Measurements from ENCODE around the gene ABCA7.
"Not testable (repeated sequence)": the region's sequence is repeated elsewhere in the genome, so short reads cannot be mapped to it uniquely, and the experiment has no call there.

Gene ABCA7

GRCh38 chr19:1016647-1017114 is 23.2 kb upstream of the ABCA7 start:
- DNase-seq (ENCODE audit: low spot score) = peak; percentile 98

GRCh38 chr19:1017115-1017905 is 22.6 kb upstream of the ABCA7 start:
- peak; percentile 42 for DNase-seq (ENCODE audit: low spot score)

GRCh38 chr19:1017906-1018305 is 22.0 kb upstream of the ABCA7 start:
- no peak for DNase-seq (ENCODE audit: low spot score)

- DNase-seq (ENCODE audit: low spot score) = no peak
Measured at GRCh38 chr19:1018393-1018792, 21.5 kb upstream of the ABCA7 start.

DNA sequence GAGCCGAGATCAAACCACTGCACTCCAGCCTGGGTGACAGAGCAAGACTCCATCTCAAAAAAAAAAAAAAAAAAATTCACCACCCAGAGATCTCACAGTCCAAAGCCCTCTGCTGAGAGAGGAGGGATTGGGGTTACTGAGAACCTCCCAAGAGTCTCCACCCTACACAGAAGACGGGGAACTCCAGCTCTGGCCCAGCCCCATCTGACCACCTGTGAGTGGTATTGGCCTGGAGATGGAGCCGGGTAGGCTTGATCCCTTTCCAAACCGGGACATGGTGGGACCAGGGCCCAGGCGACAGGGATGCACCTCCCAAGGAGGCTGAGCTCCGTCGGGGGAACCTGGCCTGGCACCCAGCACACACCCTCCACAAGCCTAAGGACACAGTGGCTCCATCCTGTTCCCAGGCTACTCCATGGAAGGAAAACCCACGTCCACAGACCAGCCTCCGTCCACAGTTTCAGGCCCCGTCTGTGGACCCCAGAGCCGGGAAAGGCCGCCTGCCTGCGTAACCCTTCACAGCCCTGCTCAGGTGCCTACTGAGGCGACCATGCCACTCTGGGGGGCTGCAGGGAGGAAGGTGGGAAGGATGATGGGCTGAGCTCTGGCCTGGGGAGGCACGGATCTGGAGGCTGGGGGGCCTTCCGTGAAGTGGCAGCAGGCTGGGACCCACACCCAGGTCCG is 20.8 kb upstream of the ABCA7 start:
- DNase-seq (ENCODE audit: low spot score) = no peak

- DNase-seq (ENCODE audit: low spot score) = no peak
Measured at GRCh38 chr19:1019616-1019961, 20.3 kb upstream of the ABCA7 start.

- no peak for DNase-seq (ENCODE audit: low spot score)
Measured at GRCh38 chr19:1019980-1020867, 19.7 kb upstream of the ABCA7 start.

- peak; percentile 94 for DNase-seq (ENCODE audit: low spot score)
Measured at GRCh38 chr19:1020868-1021425, 19.0 kb upstream of the ABCA7 start, which contains the start of gene TMEM259. TSS of gene TMEM259 (minus strand) at chr19:1021123. CDS start at chr19:1020996, 127 bp downstream.

GRCh38 chr19:1023883-1024188 is 16.1 kb upstream of the ABCA7 start:
- not testable (repeated sequence) for DNase-seq (ENCODE audit: low spot score)

DNA sequence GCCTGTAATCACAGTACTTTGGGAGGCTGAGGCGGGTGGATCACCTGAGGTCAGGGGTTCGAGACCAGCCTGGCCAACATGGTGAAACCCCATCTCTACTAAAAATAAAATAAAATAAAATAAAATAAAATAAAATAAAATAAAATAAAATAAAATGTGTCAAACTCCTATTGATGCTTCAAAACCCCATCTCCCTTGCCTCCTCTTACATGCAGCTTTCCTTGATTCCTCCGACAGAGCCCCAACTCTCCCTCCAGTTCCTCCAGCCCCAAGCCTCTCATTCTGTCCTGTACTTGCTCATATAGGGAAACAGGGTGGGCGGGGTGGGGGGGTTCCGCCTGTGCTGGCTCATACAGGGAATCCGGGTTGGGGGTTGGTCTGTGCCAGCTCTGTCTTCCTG is 14.8 kb upstream of the ABCA7 start:
- DNase-seq (ENCODE audit: low spot score) = not testable (repeated sequence)

GRCh38 chr19:1025960-1026782 is 13.7 kb upstream of the ABCA7 start, which contains the start of gene CNN2:
TSS of gene CNN2 (plus strand) at chr19:1026608. CDS start at chr19:1026662, 54 bp downstream.
- peak; percentile 72 for DNase-seq (ENCODE audit: low spot score)

DNA sequence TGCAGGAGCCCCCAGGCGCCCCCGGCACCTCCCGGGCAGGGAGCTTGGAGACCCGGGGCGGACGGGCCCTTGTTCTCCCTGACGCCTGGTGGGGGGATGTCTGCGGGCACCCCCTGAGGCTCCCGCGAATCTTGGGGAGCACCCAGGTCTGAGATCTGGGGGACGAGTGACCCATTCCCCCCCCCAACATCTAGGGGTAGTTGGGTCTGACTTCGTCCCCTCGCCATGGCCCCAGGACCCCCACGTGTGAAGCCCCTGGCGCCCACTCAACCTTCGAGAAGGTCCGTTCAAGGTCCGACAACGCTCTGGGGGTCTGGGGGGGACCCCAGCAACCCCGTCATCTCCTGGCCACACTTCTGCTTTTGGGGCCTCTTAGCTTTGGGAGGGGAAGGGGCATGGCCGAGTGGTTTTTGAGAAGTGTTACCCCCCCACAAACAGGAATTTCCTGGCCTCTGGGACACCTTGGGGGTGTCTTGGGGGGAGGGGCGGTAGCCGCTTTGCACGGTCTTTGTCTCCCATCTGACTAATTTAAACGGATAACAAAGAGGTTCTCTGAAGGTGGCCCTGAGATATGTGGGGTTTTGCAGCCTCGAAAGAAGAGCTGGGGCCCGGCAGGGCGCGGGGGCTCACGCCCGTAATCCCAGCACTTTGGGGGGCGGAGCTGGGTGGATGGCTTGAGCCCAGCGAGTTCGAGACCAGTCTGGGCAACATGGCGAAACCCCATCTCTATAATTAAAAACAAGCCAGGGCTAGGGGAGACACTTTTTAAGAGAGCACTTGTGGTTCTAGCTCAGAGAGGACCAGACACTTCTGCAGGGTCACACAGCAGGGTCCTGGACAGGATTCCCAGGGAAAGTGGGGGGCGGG is 12.9 kb upstream of the ABCA7 start:
- DNase-seq (ENCODE audit: low spot score) = no peak

GRCh38 chr19:1027650-1028061 is 12.3 kb upstream of the ABCA7 start:
- DNase-seq (ENCODE audit: low spot score) = no peak

- DNase-seq (ENCODE audit: low spot score) = no peak
Measured at GRCh38 chr19:1028062-1028926, 11.6 kb upstream of the ABCA7 start.

- no peak for DNase-seq (ENCODE audit: low spot score)
Measured at GRCh38 chr19:1032264-1032867, 7.5 kb upstream of the ABCA7 start.

- DNase-seq (ENCODE audit: low spot score) = no peak
Measured at GRCh38 chr19:1035998-1036621, 3.8 kb upstream of the ABCA7 start.

GRCh38 chr19:1037621-1038064 is 2.3 kb upstream of the ABCA7 start:
- DNase-seq (ENCODE audit: low spot score) = no peak

- DNase-seq (ENCODE audit: low spot score) = no peak
Measured at GRCh38 chr19:1038978-1039645, 795 bp upstream of the ABCA7 start.
